Right renal pelvis (tissue), 4 donors: ENCODE data around the gene ABCC11. TPM values are rescaled to one million over a fixed set of nuclear protein-coding genes. Genes with fewer than 3 reads are reported as not detected.

ENCODE experiments used
- DNase-seq, 4 donors: peaks; one replicate each; pipeline ENCODE4 v3.0.0-alpha.2; 2013; ENCODE audit warnings: low read depth in 4 of 4, low spot score in 3 of 4, missing footprints in 1 of 4
- polyA plus RNA-seq, 4 donors: library from polyadenylated mRNA; unstranded; fragments of 120-200 nt; gene quantifications; one replicate each; pipeline ENCODE4 v1.2.1, GENCODE V29; 2013; ENCODE audit not compliant: insufficient read length in 4 of 4

The ABCC11 gene
- polyA plus RNA-seq, 4 donors = 0.24 to 0.64 (median 0.26) TPM

DNA sequence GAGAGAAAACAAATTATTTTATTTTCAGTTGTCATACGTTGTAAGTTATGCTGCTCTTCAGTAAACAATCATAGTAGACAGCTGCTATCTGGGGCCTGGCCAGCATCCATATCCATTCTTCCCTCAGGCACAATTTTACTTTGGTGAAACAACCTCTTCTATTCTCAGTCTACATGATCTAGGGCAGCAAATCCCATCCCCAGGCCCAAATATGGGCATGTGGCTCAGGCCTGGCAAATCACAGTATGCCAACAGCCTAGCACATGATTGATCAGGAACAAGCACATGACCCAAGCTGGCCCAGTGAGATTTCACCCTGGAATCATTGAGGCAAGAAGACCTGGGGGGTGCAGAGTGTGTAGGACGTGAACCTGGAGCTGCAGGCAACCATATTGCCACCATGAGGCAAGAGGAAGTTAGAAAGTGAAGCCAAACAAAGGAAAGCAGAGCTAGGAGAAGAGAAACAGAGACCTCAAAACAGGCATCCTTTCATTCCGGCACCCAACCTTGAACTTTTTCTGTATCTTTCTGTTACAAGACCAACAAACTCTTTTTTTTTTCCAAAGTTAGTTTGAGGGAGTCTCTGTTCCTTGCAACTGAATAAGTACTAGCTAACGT is 81.3 kb downstream of the ABCC11 start:
- no peak for DNase-seq

DNA sequence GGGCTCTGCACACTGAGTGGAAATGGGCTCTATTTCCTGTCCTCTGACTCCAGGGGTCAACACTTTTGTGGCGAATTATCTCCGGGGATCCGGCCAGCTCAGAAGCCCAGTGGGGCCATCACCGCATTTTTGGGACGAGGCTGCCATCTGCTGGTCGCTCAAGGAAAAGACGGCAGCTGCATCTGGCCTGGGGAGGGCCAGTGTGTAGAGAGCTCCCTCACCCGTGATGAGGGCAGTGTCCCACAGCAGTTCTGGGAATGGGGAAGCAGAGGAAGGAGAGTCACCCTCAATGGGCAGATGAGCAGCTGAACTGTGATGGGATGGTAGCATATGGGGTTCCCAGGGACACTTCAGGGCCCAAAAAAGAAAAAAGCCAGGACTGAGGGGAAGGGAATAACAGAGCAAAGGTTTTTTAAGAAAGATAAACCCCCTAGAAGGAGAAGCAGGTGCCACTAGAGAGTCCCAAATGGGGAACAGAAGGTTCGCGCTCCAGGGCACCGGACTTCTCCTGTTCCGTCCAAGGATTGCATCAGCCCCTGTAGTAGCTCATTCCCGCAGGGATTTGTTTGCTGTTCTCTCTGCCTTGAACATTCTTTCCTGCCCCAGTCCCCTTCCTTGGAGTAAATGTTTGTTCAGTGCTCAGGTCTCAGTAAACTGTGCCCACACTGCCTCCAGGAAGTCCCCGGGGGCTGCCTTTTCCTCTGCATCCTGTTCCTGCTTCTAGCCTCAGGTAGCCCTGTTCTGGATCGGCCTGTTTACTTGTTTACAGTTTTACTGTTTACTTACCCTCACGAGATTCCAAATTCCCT is 82.2 kb downstream of the ABCC11 start:
- DNase-seq = peak; percentile 17 to 45 (median 36)

GRCh38 chr16:48162839-48163410 is 84.4 kb downstream of the ABCC11 start:
- no peak for DNase-seq

DNA sequence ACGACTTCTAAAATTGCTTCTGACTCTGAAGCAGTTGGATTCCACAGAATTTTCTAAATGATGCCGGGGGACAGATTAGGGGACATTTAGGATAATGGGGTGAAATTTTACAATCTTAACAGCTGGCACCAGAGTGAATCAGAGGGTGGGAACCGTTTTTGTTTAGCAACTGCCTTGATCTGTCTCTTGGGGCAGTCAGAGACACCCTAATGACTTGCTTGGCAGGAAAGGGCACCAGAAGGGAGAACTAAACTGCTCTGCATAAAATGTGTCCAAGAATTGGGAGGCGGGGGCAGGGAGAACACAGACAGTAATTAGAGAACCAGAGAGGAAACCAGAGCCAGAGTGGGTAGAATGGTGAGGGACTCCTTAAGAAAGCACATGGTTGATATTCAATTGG is 85.4 kb downstream of the ABCC11 start:
- DNase-seq = no peak

GRCh38 chr16:48160575-48160974 is 86.8 kb downstream of the ABCC11 start:
- DNase-seq = no peak

- no peak for DNase-seq
These were observed 89.0 kb downstream of the ABCC11 start for GRCh38 chr16:48158296-48158695.

DNA sequence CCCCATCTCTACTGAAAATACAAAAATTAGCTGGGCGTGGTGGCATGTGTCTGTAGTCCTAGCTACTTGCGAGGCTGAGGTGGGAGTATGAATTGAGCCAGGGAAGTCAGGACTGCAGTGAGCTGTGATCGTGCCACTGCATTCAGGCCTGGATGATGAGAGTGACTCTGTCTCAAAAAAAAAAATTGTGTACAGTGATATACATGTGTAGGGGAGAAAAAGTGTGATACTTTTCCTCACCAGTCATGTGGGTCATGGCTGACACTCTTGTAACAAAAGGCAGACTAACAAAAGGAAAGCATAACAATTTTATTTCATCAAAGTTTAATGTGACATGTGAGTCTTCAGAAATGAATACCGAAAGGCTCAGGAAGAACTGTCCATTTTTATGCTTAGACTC is 89.5 kb downstream of the ABCC11 start:
- DNase-seq = no peak

GRCh38 chr16:48157302-48157701 is 90.0 kb downstream of the ABCC11 start:
- DNase-seq = no peak

- peak; percentile 36 to 74 (median 52) for DNase-seq
These were observed 90.5 kb downstream of the ABCC11 start for GRCh38 chr16:48156790-48157209.

DNA sequence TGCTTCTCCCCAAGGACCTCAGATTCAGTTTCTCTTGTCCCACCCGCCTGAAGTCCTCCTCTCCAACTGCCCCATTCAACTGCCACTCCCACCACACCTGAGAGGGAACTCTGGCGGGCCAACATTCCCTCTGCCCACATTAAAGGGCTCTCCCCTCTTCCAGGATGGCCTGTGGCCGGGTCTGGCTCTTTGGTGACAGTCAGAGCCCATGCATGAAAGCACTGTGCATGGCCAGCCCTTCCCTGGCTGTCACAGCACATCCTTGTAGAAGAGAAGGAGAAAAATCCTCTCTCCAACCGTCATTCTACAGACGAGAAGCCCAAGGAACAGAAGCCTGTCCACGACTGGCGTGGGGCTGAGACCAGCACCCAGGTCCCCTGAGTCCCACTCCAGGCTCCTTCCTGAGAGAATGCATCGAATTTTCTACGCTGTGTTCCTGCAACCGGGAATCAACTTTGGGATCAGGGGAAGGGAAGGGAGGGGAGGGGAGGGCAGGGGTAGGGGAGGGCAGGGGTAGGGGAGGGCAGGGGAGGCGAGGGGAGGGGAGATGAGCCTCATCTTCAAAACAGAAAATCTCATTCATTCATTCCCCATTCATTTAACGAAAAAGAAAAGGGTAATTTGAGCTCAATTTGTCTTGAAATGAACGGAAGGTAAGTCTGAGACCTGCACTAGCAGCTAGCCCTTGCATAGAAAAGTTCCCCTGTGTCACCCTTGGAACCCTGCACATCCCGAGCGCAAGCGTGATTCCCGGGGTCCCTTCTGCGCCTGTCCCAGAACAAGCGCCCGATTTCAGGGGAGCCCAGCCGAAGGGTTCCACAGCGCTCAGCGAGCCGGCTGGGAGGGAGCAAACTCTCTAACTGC is 91.2 kb downstream of the ABCC11 start, which contains the start of gene ABCC12:
TSS of gene ABCC12 (minus strand) at position 68 of the 864 bp plus-strand sequence. CDS start 9,569 bp downstream, outside the sequence.
- DNase-seq = no peak

DNA sequence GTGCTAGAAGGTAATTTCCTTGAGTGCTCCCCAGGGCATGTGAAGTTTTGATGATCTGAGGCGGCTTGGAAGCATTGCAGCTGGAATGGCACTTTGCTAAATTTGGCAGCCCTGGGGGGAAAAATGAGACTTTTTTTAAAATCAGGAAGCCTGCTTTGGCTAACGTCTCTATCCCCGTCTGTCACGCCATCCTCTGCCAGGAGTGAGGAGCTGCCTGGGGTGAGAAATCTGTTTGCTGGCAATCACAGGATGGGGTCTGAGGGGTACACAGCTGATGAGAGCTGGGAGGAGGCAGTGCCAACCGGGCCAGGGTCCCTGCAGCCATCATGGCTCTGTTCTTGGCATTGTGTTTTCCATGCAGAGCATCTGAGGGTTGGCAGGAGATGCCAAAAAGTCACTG is 93.6 kb downstream of the ABCC11 start:
- no peak for DNase-seq

- DNase-seq = no peak
These were observed 95.1 kb downstream of the ABCC11 start for GRCh38 chr16:48152226-48152625.

DNA sequence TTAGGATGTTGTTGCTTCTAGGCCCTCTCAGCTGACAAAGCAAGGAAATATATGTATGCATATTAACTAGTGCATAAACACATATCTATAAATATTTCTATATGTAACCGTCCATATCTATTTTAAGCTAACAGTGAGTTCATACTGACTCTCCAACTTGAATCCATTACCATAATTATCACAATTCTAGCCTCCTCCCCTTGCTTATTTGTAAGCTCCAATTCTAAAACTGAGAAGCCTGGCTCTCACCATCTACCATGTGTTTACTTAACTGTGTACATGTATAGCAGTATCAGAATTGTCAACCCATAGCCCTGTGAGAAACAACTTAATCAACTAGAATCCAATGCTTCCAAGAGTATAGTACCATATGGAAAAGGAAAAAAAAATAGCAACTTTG is 96.6 kb downstream of the ABCC11 start:
- no peak for DNase-seq

DNA sequence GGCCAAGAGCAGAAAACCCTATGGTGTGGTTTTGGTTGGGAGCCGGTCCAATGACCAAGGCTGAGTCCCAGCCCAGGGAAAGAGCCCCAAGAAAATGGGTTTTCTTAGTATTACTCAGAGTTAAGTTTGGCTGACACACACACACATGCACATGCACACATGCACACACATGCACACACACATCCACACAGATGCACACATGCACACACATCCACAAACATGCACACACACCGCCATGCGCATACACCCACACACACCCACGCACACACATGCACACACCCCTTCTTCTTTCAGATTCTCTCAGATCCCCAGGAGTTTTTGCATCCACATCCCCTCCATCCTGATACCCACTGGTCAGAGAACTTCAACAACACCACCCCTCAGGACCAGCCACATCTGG is 100.6 kb downstream of the ABCC11 start:
- no peak for DNase-seq

DNA sequence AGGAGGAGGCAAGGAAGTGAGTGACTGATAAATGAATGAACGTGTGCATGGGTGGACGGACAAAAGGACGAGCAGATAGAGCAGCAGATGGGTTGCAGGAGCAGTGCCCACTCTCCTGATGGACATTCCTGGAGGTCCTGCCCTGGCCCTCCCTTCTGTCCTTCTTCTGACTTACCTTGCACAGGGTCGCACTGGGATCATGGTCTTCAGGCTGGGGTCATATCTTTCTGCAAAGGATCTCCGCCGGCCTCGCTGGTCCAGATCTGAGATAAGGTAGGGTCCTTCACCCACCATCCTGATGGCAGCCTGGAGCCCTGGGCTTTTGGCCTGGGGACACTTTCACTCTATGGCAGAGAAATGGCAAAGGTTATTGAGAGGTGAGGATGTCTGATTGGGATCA is 101.2 kb downstream of the ABCC11 start:
- DNase-seq = no peak

GRCh38 chr16:48143812-48144368 is 103.4 kb downstream of the ABCC11 start:
- no peak for DNase-seq

DNA sequence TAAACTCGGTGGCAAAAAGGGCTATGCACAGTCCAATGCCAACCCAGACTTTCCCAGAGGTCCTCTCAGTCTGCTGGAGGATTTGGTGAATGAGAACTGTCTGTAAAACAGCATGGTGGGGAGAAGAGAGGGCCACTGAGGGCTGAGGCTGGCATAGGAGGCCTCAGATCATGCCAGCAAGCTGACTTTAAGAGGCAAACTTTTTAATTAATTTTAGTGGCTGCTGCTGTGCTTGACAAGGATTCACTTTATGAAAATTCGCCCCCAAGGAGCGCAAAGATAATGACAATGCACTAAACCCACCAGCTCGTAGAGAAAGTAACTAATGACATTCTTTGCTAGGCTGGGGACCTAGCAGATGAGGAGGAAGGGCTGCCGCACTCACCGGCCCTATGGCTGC is 106.5 kb downstream of the ABCC11 start:
- DNase-seq = no peak

DNA sequence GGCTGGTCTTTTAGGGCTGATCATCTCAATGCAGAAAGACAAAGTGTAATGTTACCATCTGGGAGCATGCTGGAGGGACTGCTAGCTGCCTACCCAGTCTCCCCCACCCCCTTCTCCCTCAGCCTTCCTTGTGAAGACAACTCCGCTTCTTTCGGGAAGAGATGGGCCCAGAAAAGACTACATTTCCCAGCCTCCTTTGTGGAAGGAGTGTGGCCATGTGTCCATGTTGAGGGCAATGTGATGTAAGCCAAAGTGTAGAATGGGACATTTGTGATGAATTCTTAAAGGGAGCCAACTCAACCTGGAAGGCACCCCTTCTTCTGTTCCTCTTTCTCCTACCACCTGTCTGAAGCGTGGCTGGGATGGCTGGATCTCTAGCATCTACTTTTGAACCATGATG is 107.8 kb downstream of the ABCC11 start:
- DNase-seq = no peak

- no peak for DNase-seq
These were observed 108.8 kb downstream of the ABCC11 start for GRCh38 chr16:48138543-48138942.

GRCh38 chr16:48137822-48138221 is 109.5 kb downstream of the ABCC11 start:
- no peak for DNase-seq
